ENCODE results near the gene TCF7L1.

TCF7L1 gene

DNA sequence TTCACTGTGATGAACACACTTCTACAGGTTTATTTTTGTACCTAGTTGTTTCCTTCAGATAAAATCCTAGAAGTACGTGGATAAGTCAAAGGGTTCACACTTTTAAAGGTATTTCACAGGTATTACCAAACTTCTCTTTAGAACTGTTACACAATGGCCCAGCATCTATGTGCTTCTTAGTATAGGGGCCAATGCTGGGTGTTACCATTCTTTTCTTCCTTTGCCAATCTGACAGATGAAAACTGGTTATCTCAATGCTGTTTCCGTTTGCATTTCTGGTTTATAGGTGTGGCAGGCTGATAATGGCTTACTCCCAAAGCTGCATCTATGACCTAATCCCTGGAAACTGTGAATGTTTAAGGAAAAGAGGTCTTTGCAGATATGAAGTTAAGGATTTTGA lies 2.8 kb upstream of the TCF7L1 start:
- in situ Hi-C loops (cut with MboI; ENCODE audit: low pct_unique_long_range_greater_than_20kb, low sequenced_read_pairs, unreplicated experiment), result no loop called here
- no peak for TF ChIP-seq CTCF (IDR thresholded peaks at IDR 0.05; ENCODE audit: extremely low read depth, insufficient read depth, missing control alignments)
- DNase-seq (ENCODE audit: low spot score), result no peak

DNA sequence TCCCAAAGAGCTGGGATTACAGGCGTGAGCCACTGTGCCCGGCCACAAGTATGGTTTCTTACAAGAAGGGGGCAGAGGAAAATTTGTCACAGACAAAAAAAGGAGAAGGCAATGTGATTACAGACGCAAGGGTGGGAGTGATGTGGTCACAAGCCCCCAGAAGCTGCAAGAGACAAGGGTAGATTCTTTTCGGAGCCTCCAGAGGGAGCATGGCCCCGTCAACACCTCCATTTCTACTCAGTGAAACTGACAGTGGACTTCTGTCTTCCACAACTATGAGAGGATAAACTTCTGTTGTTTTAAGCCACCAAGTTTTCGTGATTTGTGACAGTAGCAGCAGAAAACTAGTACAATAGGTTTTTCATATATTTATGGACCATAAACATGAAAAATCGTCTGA lies 2.1 kb upstream of the TCF7L1 start:
- DNase-seq (ENCODE audit: low spot score), result peak; percentile 34
- no peak for TF ChIP-seq CTCF (IDR thresholded peaks at IDR 0.05; ENCODE audit: extremely low read depth, insufficient read depth, missing control alignments)
- in situ Hi-C loops (cut with MboI; ENCODE audit: low pct_unique_long_range_greater_than_20kb, low sequenced_read_pairs, unreplicated experiment), result no loop called here

DNA sequence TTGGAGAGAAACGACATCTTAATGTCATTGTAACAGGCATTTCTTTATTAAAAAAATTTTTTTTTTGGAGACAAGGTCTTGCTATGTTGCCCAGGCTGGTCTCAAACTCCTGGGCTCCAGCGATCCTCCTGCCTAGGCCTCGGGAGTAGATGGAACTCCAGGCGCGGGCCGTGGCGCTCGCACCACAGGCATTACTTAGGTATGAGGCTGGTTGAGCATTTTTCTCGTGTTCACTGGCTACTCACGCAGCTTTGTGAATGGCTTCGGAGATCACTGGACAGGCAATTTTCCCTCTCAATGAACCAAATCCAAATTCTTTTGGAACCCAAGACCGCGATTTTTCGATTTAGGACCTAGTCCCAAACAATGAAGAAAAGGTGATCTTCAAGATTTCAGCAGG lies 795 bp upstream of the TCF7L1 start:
- no peak for DNase-seq (ENCODE audit: low spot score)
- no peak for TF ChIP-seq CTCF (IDR thresholded peaks at IDR 0.05; ENCODE audit: extremely low read depth, insufficient read depth, missing control alignments)
- in situ Hi-C loops (cut with MboI; ENCODE audit: low pct_unique_long_range_greater_than_20kb, low sequenced_read_pairs, unreplicated experiment), result no loop called here

GRCh38 chr2:85133751-85134254 lies 611 bp downstream of the TCF7L1 start:
- in situ Hi-C loops (cut with MboI; ENCODE audit: low pct_unique_long_range_greater_than_20kb, low sequenced_read_pairs, unreplicated experiment), result no loop called here
- TF ChIP-seq CTCF (IDR thresholded peaks at IDR 0.05; ENCODE audit: extremely low read depth, insufficient read depth, missing control alignments), result no peak
- peak; percentile 73 for DNase-seq (ENCODE audit: low spot score)

DNA sequence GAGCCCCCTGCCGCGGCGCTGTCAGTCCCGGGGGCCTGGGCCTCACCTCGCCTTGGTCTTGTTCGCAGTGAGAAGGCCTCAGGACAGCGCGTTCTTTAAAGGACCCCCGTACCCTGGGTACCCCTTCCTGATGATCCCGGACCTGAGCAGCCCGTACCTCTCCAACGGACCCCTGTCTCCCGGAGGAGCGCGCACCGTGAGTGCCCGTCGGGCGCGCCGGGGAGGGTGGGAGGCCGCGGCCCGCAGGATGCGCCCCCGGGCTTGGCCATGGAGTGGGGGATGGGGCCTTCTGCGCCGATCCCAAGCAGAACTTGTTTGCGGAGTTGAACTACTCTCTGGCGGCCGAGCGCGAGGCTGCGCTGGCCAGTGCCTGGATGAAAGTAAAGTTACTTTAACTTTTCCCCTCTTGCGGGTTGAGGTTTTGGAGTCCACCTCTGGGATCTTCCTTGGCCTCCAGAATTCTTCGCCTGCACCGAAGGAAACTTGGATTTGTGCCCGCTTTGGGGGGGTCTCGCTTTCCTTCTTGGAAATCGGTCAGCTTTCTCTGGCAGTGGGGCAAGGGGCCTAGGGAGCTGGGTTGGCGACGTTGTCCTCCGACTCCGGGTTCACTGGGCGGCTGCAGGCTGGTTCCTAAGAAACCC lies 1.2 kb downstream of the TCF7L1 start:
- peak; percentile 45 for DNase-seq (ENCODE audit: low spot score)
- no peak for TF ChIP-seq CTCF (IDR thresholded peaks at IDR 0.05; ENCODE audit: extremely low read depth, insufficient read depth, missing control alignments)
- in situ Hi-C loops (cut with MboI; ENCODE audit: low pct_unique_long_range_greater_than_20kb, low sequenced_read_pairs, unreplicated experiment), result no loop called here

GRCh38 chr2:85134896-85135659 lies 1.9 kb downstream of the TCF7L1 start:
- DNase-seq (ENCODE audit: low spot score), result no peak
- in situ Hi-C loops (cut with MboI; ENCODE audit: low pct_unique_long_range_greater_than_20kb, low sequenced_read_pairs, unreplicated experiment), result no loop called here
- TF ChIP-seq CTCF (IDR thresholded peaks at IDR 0.05; ENCODE audit: extremely low read depth, insufficient read depth, missing control alignments), result no peak
